CD4-positive, alpha-beta T cell (primary cell): ENCODE data around the gene CENPP. TPM values are rescaled to one million over a fixed set of nuclear protein-coding genes. Genes with fewer than 3 reads are reported as not detected.

Source experiments
- ATAC-seq: fragments of 200-7000 bp; cut with Tn5 transposase; one replicate; pipeline ENCODE4 v1.10.0; 2022; ENCODE audit warnings: mild to moderate bottlenecking; ENCODE audit not compliant: poor library complexity
- CTCF ChIA-PET: fragments of 350-600 bp; sonication (Branson Sonifier 250); formaldehyde crosslinking; loops from one replicate; lab custom pipeline; 2021; ENCODE audit warnings: antibody characterized with exemption, inconsistent platforms; lab: Charles Lee
- POLR2A ChIA-PET: fragments of 350-600 bp; sonication (Branson Sonifier 250); formaldehyde crosslinking; loops from one replicate; lab custom pipeline; 2021; ENCODE audit warnings: antibody characterized with exemption, inconsistent platforms; lab: Charles Lee
- DNase-seq, 14 experiments: peaks; one replicate each; pipeline ENCODE4 v3.0.0-alpha.2; 2013 to 2020; ENCODE audit warnings: mixed read lengths in 2 of 14
- H3K27ac ChIP-seq, 2 donors: one replicate each; pipeline versions ENCODE4 v1.5.1 to v1.7.0; 2013; ENCODE audit warnings: low read length in 2 of 2, low read depth in 1 of 2, mild to moderate bottlenecking in 1 of 2
- H3K27me3 ChIP-seq, 2 experiments: 1 replicate in 1 of 2; 2 replicates in 1 of 2; pipeline versions ENCODE4 v1.6.1 to v1.7.0; 2013; ENCODE audit warnings: low read length in 2 of 2, control low read depth in 1 of 2, mild to moderate bottlenecking in 1 of 2, moderate library complexity in 1 of 2; ENCODE audit not compliant: insufficient read depth in 2 of 2, control insufficient read depth in 1 of 2
- H3K36me3 ChIP-seq: one replicate; pipeline ENCODE4 v1.6.1; 2013; ENCODE audit warnings: low read length, control low read depth; ENCODE audit not compliant: insufficient read depth
- H3K4me1 ChIP-seq: one replicate; pipeline ENCODE4 v1.6.1; 2013; ENCODE audit warnings: low read length, control low read depth; ENCODE audit not compliant: insufficient read depth
- H3K4me3 ChIP-seq: one replicate; pipeline ENCODE4 v1.5.1; 2013; ENCODE audit warnings: mild to moderate bottlenecking, low read length, moderate library complexity
- H3K9me3 ChIP-seq, 2 experiments: 1 replicate in 1 of 2; 2 replicates in 1 of 2; pipeline versions ENCODE4 v1.6.1 to v1.7.0; 2013; ENCODE audit warnings: low read length in 2 of 2, mild to moderate bottlenecking in 2 of 2, control low read depth in 1 of 2, moderate library complexity in 1 of 2; ENCODE audit not compliant: control insufficient read depth in 1 of 2, insufficient read depth in 1 of 2
- H3K27ac Mint-ChIP-seq: one replicate; pipeline ENCODE4 v1.8.0; 2020; ENCODE audit warnings: mixed read lengths
- H3K27me3 Mint-ChIP-seq: one replicate; pipeline ENCODE4 v1.8.0; 2021; ENCODE audit warnings: mixed read lengths
- H3K36me3 Mint-ChIP-seq: one replicate; pipeline ENCODE4 v1.8.0; 2021; ENCODE audit warnings: low read depth, mixed read lengths
- H3K4me1 Mint-ChIP-seq: one replicate; pipeline ENCODE4 v1.8.0; 2021; ENCODE audit warnings: low read depth, mixed read lengths
- H3K4me3 Mint-ChIP-seq: one replicate; pipeline ENCODE4 v1.8.0; 2020; ENCODE audit warnings: mild to moderate bottlenecking, mixed read lengths
- H3K9me3 Mint-ChIP-seq: one replicate; pipeline ENCODE4 v1.8.0; 2020; ENCODE audit warnings: mixed read lengths
- CTCF ChIP-seq: fragments of 200-600 bp; IDR thresholded peaks from one replicate; pipeline ENCODE4 v1.8.0; 2022; ENCODE audit warnings: antibody characterized with exemption, mild to moderate bottlenecking
- intact Hi-C, 2 experiments: fragments of 100-400 bp; cut with DNase I in 1 of 2; cut with micrococcal nuclease in 1 of 2; formaldehyde crosslinking; loops; one replicate each; pipeline versions ENCODE4 v1.15.1 to v1.9.0; 2023 to 2025; cut with DNase I, micrococcal nuclease
- total RNA-seq, 174 experiments: library from RNA in 2 of 174; stranded (reverse) in 2 of 174; gene quantifications; one replicate each; pipeline ENCODE4 v1.2.3 and lab custom pipeline; 2021 to 2026

The CENPP gene
- total RNA-seq, 2 experiments from 2014 or later, result 4.8 TPM

- Mint-ChIP-seq H3K4me1 (no peaks in the 10 kb centered on the region), H3K27me3 (no peaks in the 10 kb centered on the region), H3K27ac (no peak overlapping the region), H3K36me3 (no peaks in the 10 kb centered on the region), H3K4me3 (no peak overlapping the region), H3K9me3 (no peaks in the 10 kb centered on the region)
- H3K4me3 ChIP-seq, result no peak overlapping the region
- H3K9me3 ChIP-seq, result no peaks in the 10 kb centered on the region
- DNase-seq, result no peak
- intact Hi-C loops, result no loop called here
- ChIA-PET CTCF (no interaction called here), POLR2A (no interaction called here)
- no peak overlapping the region for H3K27ac ChIP-seq
- H3K4me1 ChIP-seq, result no peaks in the 10 kb centered on the region
- no peaks in the 10 kb centered on the region for H3K27me3 ChIP-seq
- no peak for TF ChIP-seq CTCF
- no peaks in the 10 kb centered on the region for H3K36me3 ChIP-seq
- no peak for ATAC-seq
These were observed 167.1 kb downstream of the CENPP start for GRCh38 chr9:92492781-92493401.

GRCh38 chr9:92493749-92494387 lies 168.1 kb downstream of the CENPP start:
- Mint-ChIP-seq H3K36me3 (no peaks in the 10 kb centered on the region), H3K9me3 (no peaks in the 10 kb centered on the region), H3K4me1 (no peaks in the 10 kb centered on the region), H3K27me3 (no peaks in the 10 kb centered on the region), H3K27ac (no peak overlapping the region), H3K4me3 (no peak overlapping the region)
- no peak for TF ChIP-seq CTCF
- no peak for DNase-seq
- POLR2A ChIA-PET, result no interaction called here
- intact Hi-C loops, result no loop called here
- no peaks in the 10 kb centered on the region for H3K36me3 ChIP-seq
- no peaks in the 10 kb centered on the region for H3K4me1 ChIP-seq
- no peak for ATAC-seq
- no peak overlapping the region for H3K27ac ChIP-seq
- CTCF ChIA-PET, result no interaction called here
- no peaks in the 10 kb centered on the region for H3K9me3 ChIP-seq
- no peak overlapping the region for H3K4me3 ChIP-seq
- no peaks in the 10 kb centered on the region for H3K27me3 ChIP-seq

DNA sequence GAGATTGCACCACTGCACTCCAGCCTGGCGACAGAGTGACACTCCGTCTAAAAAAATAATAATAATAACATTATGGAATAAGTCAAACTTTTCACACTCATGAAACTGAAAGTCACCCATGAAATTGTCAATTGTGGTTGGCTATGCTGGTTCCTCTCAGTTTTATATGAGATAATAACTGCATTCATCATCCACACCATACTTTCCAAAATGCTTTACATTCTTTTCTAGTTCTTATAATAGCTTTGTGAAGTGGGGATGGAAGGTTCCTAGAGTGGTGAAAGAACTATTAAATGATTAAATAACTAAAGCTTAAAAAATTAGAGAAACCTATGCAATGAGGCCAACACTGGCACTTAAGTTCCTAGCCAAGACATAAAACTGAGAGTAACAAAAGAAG lies 169.1 kb downstream of the CENPP start:
- H3K27me3 ChIP-seq, result no peaks in the 10 kb centered on the region
- intact Hi-C loops, result no loop called here
- H3K9me3 ChIP-seq, result no peaks in the 10 kb centered on the region
- no peaks in the 10 kb centered on the region for H3K36me3 ChIP-seq
- no peak for DNase-seq
- Mint-ChIP-seq H3K4me3 (no peak overlapping the region), H3K27me3 (no peaks in the 10 kb centered on the region), H3K9me3 (no peaks in the 10 kb centered on the region), H3K4me1 (no peaks in the 10 kb centered on the region), H3K36me3 (no peaks in the 10 kb centered on the region), H3K27ac (no peak overlapping the region)
- POLR2A ChIA-PET, result no interaction called here
- no peaks in the 10 kb centered on the region for H3K4me1 ChIP-seq
- no peak overlapping the region for H3K27ac ChIP-seq
- ATAC-seq, result no peak
- no peak overlapping the region for H3K4me3 ChIP-seq
- TF ChIP-seq CTCF, result no peak
- CTCF ChIA-PET, result no interaction called here
